H1 (cell line): ENCODE measurements around the gene MEX3D. TPM values are rescaled to one million over a fixed set of nuclear protein-coding genes. Genes with fewer than 3 reads are reported as not detected.
A peak's percentile ranks its signal among the peaks of the same experiment; 100 is the strongest.

ENCODE experiments used
- CTCF ChIA-PET: fragments of 300-600 bp; sonication (Branson Sonifier 250); formaldehyde crosslinking; loops from one replicate; lab custom pipeline; 2021; ENCODE audit not compliant: partially characterized antibody; lab: Charles Lee
- POLR2A ChIA-PET: fragments of 300-600 bp; sonication (Branson Sonifier 250); formaldehyde crosslinking; loops from one replicate; lab custom pipeline; 2021; ENCODE audit warnings: inconsistent platforms; ENCODE audit not compliant: partially characterized antibody; lab: Charles Lee
- DNase-seq, 2 experiments: peaks; one replicate each; pipeline versions ENCODE4 v3.0.0 to v3.0.0-alpha.2; 2010 to 2022; ENCODE audit warnings: low spot score in 2 of 2, low read depth in 1 of 2, mixed read lengths in 1 of 2
- FAIRE-seq: peaks from 2 replicates; lab custom pipeline; 2011; peaks lifted over from hg19 to GRCh38; lab: Jason Lieb, UNC
- H2AFZ ChIP-seq: 2 replicates; pipeline ENCODE4 v1.8.1; 2012; ENCODE audit warnings: low read length, inconsistent platforms
- H2AK5ac ChIP-seq: 2 replicates; pipeline ENCODE4 v1.6.1; 2013; ENCODE audit warnings: low read depth, low read length
- H2BK120ac ChIP-seq: replicated peaks from 2 replicates; pipeline ENCODE3; 2013; ENCODE audit warnings: low read depth, low read length, inconsistent platforms
- H2BK12ac ChIP-seq: 2 replicates; pipeline ENCODE4 v1.6.1; 2013; ENCODE audit warnings: low read depth, low read length
- H2BK15ac ChIP-seq: 2 replicates; pipeline ENCODE4 v1.6.1; 2013; ENCODE audit warnings: low read length
- H2BK20ac ChIP-seq: 2 replicates; pipeline ENCODE4 v1.6.1; 2013; ENCODE audit warnings: low read length
- H2BK5ac ChIP-seq: 2 replicates; pipeline ENCODE4 v1.6.1; 2013; ENCODE audit warnings: low read depth, low read length
- H3K14ac ChIP-seq: 2 replicates; pipeline ENCODE4 v1.6.1; 2013; ENCODE audit warnings: inconsistent platforms; ENCODE audit not compliant: insufficient read length
- H3K18ac ChIP-seq: 2 replicates; pipeline ENCODE4 v1.6.1; 2013; ENCODE audit warnings: low read length; ENCODE audit errors: extremely low read depth
- H3K23ac ChIP-seq: 2 replicates; pipeline ENCODE4 v1.6.1; 2013; ENCODE audit warnings: inconsistent platforms; ENCODE audit not compliant: insufficient read length
- H3K23me2 ChIP-seq: 2 replicates; pipeline ENCODE4 v1.6.1; 2013; ENCODE audit warnings: low read depth, low read length
- H3K27ac ChIP-seq: 2 replicates; pipeline ENCODE4 v1.6.1; 2011; ENCODE audit warnings: low read depth, low read length, inconsistent platforms
- H3K27me3 ChIP-seq, 4 experiments: replicated peaks in 1 of 4; 1 replicate in 1 of 4; 2 replicates in 3 of 4; pipeline versions ENCODE4 v1.6.1 to v1.8.1; 2011 to 2013; ENCODE audit warnings: low read length in 3 of 4, mild to moderate bottlenecking in 3 of 4, inconsistent platforms in 2 of 4, mixed read lengths in 2 of 4, moderate library complexity in 1 of 4; ENCODE audit not compliant: control insufficient read depth in 3 of 4, insufficient read depth in 3 of 4; ENCODE audit errors: extremely low read depth in 1 of 4
- H3K36me3 ChIP-seq, 4 experiments: 2 replicates each; pipeline versions ENCODE4 v1.6.1 to v1.8.1; 2011 to 2013; ENCODE audit warnings: mild to moderate bottlenecking in 4 of 4, low read length in 3 of 4, moderate library complexity in 2 of 4, control low read depth in 1 of 4, inconsistent platforms in 1 of 4; ENCODE audit not compliant: insufficient read depth in 4 of 4, control insufficient read depth in 2 of 4
- H3K4ac ChIP-seq: replicated peaks from 2 replicates; pipeline ENCODE3; 2013; ENCODE audit warnings: low read length, low read depth, mixed read lengths, inconsistent platforms; ENCODE audit not compliant: insufficient read length
- H3K4me1 ChIP-seq, 4 experiments: replicated peaks in 1 of 4; 1 replicate in 1 of 4; 2 replicates in 3 of 4; pipeline versions ENCODE4 v1.6.1 to v1.8.1; 2011 to 2013; ENCODE audit warnings: low read length in 3 of 4, inconsistent platforms in 2 of 4, mixed read lengths in 1 of 4; ENCODE audit not compliant: insufficient read depth in 4 of 4, control insufficient read depth in 3 of 4
- H3K4me2 ChIP-seq, 2 experiments: 2 replicates each; pipeline versions ENCODE4 v1.6.1 to v1.8.1; 2011 to 2013; ENCODE audit warnings: low read depth in 2 of 2, low read length in 2 of 2, control low read depth in 1 of 2, inconsistent platforms in 1 of 2, mild to moderate bottlenecking in 1 of 2; ENCODE audit not compliant: insufficient read depth in 1 of 2
- H3K4me3 ChIP-seq, 4 experiments: fragments of 200-600, 300-600 bp in 1 of 4; sonication (generic), shearing (Covaris generic), sonication (Bioruptor Twin) in 1 of 4; 2 replicates each; pipeline versions ENCODE4 v1.5.1 to v1.8.1; 2011 to 2016; ENCODE audit warnings: low read length in 4 of 4, low read depth in 3 of 4, control low read depth in 2 of 4, inconsistent platforms in 2 of 4, mild to moderate bottlenecking in 2 of 4, mixed read lengths in 1 of 4, moderate library complexity in 1 of 4; ENCODE audit not compliant: insufficient read depth in 2 of 4; ENCODE audit errors: extremely low read depth in 1 of 4
- H3K56ac ChIP-seq: replicated peaks from 2 replicates; pipeline ENCODE3; 2013; ENCODE audit warnings: low read depth, mild to moderate bottlenecking, mixed read lengths, low read length, inconsistent platforms; ENCODE audit not compliant: insufficient read length
- H3K79me1 ChIP-seq: 2 replicates; pipeline ENCODE4 v1.6.1; 2013; ENCODE audit warnings: low read depth, low read length, control low read depth
- H3K79me2 ChIP-seq, 2 experiments: 2 replicates each; pipeline versions ENCODE4 v1.6.1 to v1.8.1; 2012 to 2013; ENCODE audit warnings: low read length in 2 of 2, mild to moderate bottlenecking in 2 of 2, inconsistent platforms in 1 of 2; ENCODE audit not compliant: insufficient read depth in 2 of 2, control insufficient read depth in 1 of 2
- H3K9ac ChIP-seq, 4 experiments: replicated peaks in 1 of 4; 1 replicate in 1 of 4; 2 replicates in 3 of 4; pipeline versions ENCODE4 v1.6.1 to v1.8.1; 2011 to 2013; ENCODE audit warnings: low read depth in 3 of 4, low read length in 3 of 4, control low read depth in 2 of 4, mild to moderate bottlenecking in 2 of 4, moderate library complexity in 2 of 4, inconsistent platforms in 1 of 4; ENCODE audit errors: extremely low read depth in 1 of 4
- H3K9me3 ChIP-seq, 2 experiments: 2 replicates each; pipeline versions ENCODE4 v1.6.1 to v1.8.1; 2012 to 2013; ENCODE audit warnings: mild to moderate bottlenecking in 2 of 2, moderate library complexity in 2 of 2, control low read depth in 1 of 2, inconsistent platforms in 1 of 2, low read depth in 1 of 2, low read length in 1 of 2, mixed read lengths in 1 of 2; ENCODE audit not compliant: insufficient read depth in 2 of 2
- H4K20me1 ChIP-seq, 2 experiments: replicated peaks in 1 of 2; 2 replicates each; pipeline versions ENCODE3 to v1.8.1; 2011 to 2013; ENCODE audit warnings: inconsistent platforms in 2 of 2, low read length in 2 of 2, mild to moderate bottlenecking in 1 of 2; ENCODE audit not compliant: insufficient read depth in 2 of 2, control insufficient read depth in 1 of 2
- H4K5ac ChIP-seq: 2 replicates; pipeline ENCODE4 v1.6.1; 2013; ENCODE audit warnings: low read length, low read depth, mixed read lengths, inconsistent platforms; ENCODE audit not compliant: insufficient read length
- H4K8ac ChIP-seq: 2 replicates; pipeline ENCODE4 v1.8.0; 2013; ENCODE audit warnings: mild to moderate bottlenecking, moderate library complexity, low read length, inconsistent platforms; ENCODE audit not compliant: insufficient read depth; ENCODE audit errors: extremely low read depth
- H4K91ac ChIP-seq: replicated peaks from 2 replicates; pipeline ENCODE3; 2013; ENCODE audit warnings: low read length, mixed read lengths, inconsistent platforms; ENCODE audit not compliant: insufficient read length
- CREB1 ChIP-seq: IDR thresholded peaks from 2 replicates; pipeline ENCODE4 v1.6.1; 2012; ENCODE audit warnings: inconsistent platforms
- EZH2 ChIP-seq: fragments of 200-600 bp; sonication (generic); IDR thresholded peaks from 2 replicates; pipeline ENCODE4 v1.7.1; 2012; ENCODE audit warnings: low read depth, mild to moderate bottlenecking, moderate library complexity, low read length, inconsistent platforms; ENCODE audit not compliant: severe bottlenecking
- FOSL1 ChIP-seq: IDR thresholded peaks from 2 replicates; pipeline ENCODE4 v1.6.1; 2011; ENCODE audit warnings: mild to moderate bottlenecking, low read depth, low read length, moderate library complexity; ENCODE audit not compliant: insufficient read depth
- KDM4A ChIP-seq: IDR thresholded peaks from one replicate; pipeline ENCODE4 v1.7.1; 2012; ENCODE audit warnings: low read depth, mild to moderate bottlenecking, moderate library complexity, low read length, inconsistent platforms; ENCODE audit not compliant: severe bottlenecking
- POLR2AphosphoS5 ChIP-seq: IDR thresholded peaks from 2 replicates; pipeline ENCODE4 v1.6.1; 2011; ENCODE audit warnings: low read depth, low read length
- POU5F1 ChIP-seq: IDR thresholded peaks from 2 replicates; pipeline ENCODE4 v1.6.1; 2011; ENCODE audit warnings: low read depth, mild to moderate bottlenecking, low read length, moderate library complexity
- RFX5 ChIP-seq: IDR thresholded peaks from 2 replicates; pipeline ENCODE4 v1.6.1; 2011; ENCODE audit warnings: low read depth, low read length, improper control_type of control experiment, borderline replicate concordance
- SRF ChIP-seq: IDR thresholded peaks from 2 replicates; pipeline ENCODE4 v1.6.1; 2011; ENCODE audit warnings: mild to moderate bottlenecking, low read depth, low read length, moderate library complexity
- TAF1 ChIP-seq: IDR thresholded peaks from 2 replicates; pipeline ENCODE4 v1.6.1; 2011; ENCODE audit warnings: mild to moderate bottlenecking, low read depth, low read length
- WGBS, 2 experiments: shearing (Covaris generic) in 1 of 2; methylation state at CpG; one replicate each; pipeline versions ENCODE4 v1.1.6 to v1.1.7; 2013 to 2015; ENCODE audit warnings: low lambda C conversion rate in 2 of 2, mixed read lengths in 2 of 2, inconsistent platforms in 1 of 2, low coverage in 1 of 2, missing lambda C conversion rate in 1 of 2; ENCODE audit not compliant: insufficient replicate concordance in 2 of 2, insufficient coverage in 1 of 2, insufficient read length in 1 of 2; ENCODE audit errors: extremely low coverage in 1 of 2, missing lambda C conversion rate in 1 of 2; 5-methylcytosine and 5-hydroxymethylcytosine counted together
- polyA plus RNA-seq, 7 experiments: library from polyadenylated mRNA; depleted of rRNA in 3 of 7; stranded (reverse) in 5 of 7; unstranded in 2 of 7; fragments of >200 nt in 5 of 7; fragments of 200-250 nt in 2 of 7; gene quantifications; 1 replicate in 5 of 7; 2 replicates in 1 of 7; 4 replicates in 1 of 7; pipeline versions ENCODE4 v1.2.1 to v1.2.3, GENCODE V29; 2011 to 2013; ENCODE audit warnings: missing spikeins in 2 of 7, mixed read lengths in 2 of 7
- total RNA-seq: library from RNA; stranded (reverse); fragmentation: NEBNext Ultra II Directional; extraction: Animal tissue kit (Norgen Biotek cat#: 25700); gene quantifications from 2 replicates; pipeline ENCODE4 v1.2.1, GENCODE V29; 2021
- TF ChIP-seq, protein P1 (sequence below): IDR thresholded peaks from 2 replicates; pipeline ENCODE4 v1.6.1; 2012; ENCODE audit warnings: low read length, inconsistent platforms

MEX3D gene
- total and polyA plus RNA-seq, 2 of the 8 experiments (the other 6 are each of a cell fraction or from before 2014, with no cell fraction given): 20.8 to 78.8 TPM

DNA sequence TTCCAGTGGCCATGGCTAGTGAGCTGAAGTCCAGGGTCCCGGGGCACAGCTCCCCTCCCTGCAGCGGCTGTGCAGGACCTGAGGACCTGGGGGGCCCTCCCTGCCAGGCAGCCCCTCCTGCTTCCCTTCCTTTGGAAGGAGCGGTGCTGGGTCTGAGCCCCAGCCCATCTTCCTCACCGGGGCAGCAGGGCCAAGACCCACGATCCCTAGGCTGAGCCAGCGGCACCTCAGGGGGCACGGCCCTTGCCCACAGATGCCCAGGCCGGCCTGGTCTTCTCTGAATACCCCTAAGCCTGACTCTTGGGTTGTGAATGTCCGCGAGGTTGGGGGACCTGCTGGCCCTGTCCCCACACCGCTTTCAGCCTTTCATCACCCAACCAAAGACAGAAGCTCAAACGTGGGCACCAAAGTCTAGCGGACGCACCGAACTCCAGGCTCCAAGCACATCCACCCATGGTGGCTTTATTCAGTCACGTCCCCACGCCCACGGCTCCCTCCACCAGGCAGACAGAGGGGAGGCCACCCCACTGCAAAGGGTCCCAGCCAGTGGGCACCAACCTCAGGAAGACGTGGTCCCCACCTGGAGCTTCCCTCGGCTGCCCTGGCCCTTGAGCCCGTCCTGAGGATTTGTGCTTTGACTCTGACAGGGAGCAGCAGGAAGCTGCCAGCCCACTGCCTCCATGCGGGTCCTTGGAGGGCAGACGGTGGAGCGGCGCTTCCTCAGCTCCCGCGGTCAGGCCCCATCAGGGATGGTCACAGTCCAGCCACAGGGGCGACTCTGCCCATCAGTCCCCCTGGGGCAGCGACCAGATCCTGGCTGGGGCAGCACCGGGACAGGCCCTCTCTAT is 8.3 kb upstream of the MEX3D start:
- H2AK5ac ChIP-seq: no peak overlapping the region
- CTCF ChIA-PET: interaction anchor here (0.5 to 4.5 kb wide), 3 partner anchors 13 to 32 kb away, joined by 3 to 25 read pairs (median 6); no protein-coding TSS in a partner anchor
- H4K91ac ChIP-seq: no peak overlapping the region
- H2BK15ac ChIP-seq: no peak overlapping the region
- H4K20me1 ChIP-seq: peaks cover 0 to 18% of the 10 kb centered on the region in 2 experiments
- H2AFZ ChIP-seq: no peak overlapping the region
- FAIRE-seq: no peak
- no peak overlapping the region for H3K4me3 ChIP-seq
- H3K23me2 ChIP-seq: no peaks in the 10 kb centered on the region
- H2BK5ac ChIP-seq: no peak overlapping the region
- peaks cover 7 to 41% (median 28%) of the 10 kb centered on the region in 4 experiments; a peak in 6 of 8 replicates for H3K36me3 ChIP-seq
- peak overlapping the region; percentile 25; the same call in 1 of the 2 replicates for H4K8ac ChIP-seq
- no peak overlapping the region for H2BK12ac ChIP-seq
- peaks cover 0 to 2% (median 0%) of the 10 kb centered on the region in 4 experiments; a peak in 2 of 7 replicates for H3K27me3 ChIP-seq
- no peak overlapping the region for H4K5ac ChIP-seq
- POLR2A ChIA-PET: interaction anchor here (0.8 to 8.8 kb wide), 7 partner anchors 9 to 31 kb away, joined by 3 to 148 read pairs (median 4); partner anchors contain the start of genes MBD3 and MEX3D
- no peak overlapping the region for H2BK20ac ChIP-seq
- no peaks in the 10 kb centered on the region for H3K9me3 ChIP-seq
- H3K18ac ChIP-seq: no peak overlapping the region
- H3K4me2 ChIP-seq: no peak overlapping the region
- H3K27ac ChIP-seq: no peak overlapping the region
- no peak overlapping the region for H3K23ac ChIP-seq
- 91% methylated on average over 25 of the region's 30 CpGs; no CpG with 5 or more reads in 1 of the 2 experiments for WGBS, 2 experiments
- H3K79me2 ChIP-seq: no peaks in the 10 kb centered on the region
- H3K4me1 ChIP-seq: no peaks in the 10 kb centered on the region
- H3K4ac ChIP-seq: no peak overlapping the region
- H3K79me1 ChIP-seq: 0 out of 2 replicates have a peak, but pooled peaks cover 2% of the 10 kb centered on the region
- no peak overlapping the region for H3K9ac ChIP-seq
- H2BK120ac ChIP-seq: no peak overlapping the region
- DNase-seq: no peak
- no peak overlapping the region for H3K56ac ChIP-seq
- H3K14ac ChIP-seq: no peak overlapping the region
- TF ChIP-seq, protein P1, sequence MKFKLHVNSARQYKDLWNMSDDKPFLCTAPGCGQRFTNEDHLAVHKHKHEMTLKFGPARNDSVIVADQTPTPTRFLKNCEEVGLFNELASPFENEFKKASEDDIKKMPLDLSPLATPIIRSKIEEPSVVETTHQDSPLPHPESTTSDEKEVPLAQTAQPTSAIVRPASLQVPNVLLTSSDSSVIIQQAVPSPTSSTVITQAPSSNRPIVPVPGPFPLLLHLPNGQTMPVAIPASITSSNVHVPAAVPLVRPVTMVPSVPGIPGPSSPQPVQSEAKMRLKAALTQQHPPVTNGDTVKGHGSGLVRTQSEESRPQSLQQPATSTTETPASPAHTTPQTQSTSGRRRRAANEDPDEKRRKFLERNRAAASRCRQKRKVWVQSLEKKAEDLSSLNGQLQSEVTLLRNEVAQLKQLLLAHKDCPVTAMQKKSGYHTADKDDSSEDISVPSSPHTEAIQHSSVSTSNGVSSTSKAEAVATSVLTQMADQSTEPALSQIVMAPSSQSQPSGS: no peak
- TF ChIP-seq TAF1 (no peak), CREB1 (no peak), POU5F1 (no peak), POLR2AphosphoS5 (no peak), RFX5 (no peak), KDM4A (no peak), SRF (no peak), FOSL1 (no peak), EZH2 (no peak)
